Endothelial cell of umbilical vein (primary cell): ENCODE measurements around the gene RGR. TPM values are rescaled to one million over a fixed set of nuclear protein-coding genes. Genes with fewer than 3 reads are reported as not detected.

Source experiments
- BruUV-seq: library from RNA; stranded (reverse); fragments of 400-500 nt; replicated peaks from 2 replicates; lab custom pipeline; 2021; lab: Mats Ljungman, UMichigan
- CTCF ChIA-PET: fragments of 300-600, 350-600 bp; sonication (Branson Sonifier 250); formaldehyde crosslinking; loops from one replicate; lab custom pipeline; 2021; ENCODE audit warnings: antibody characterized with exemption, inconsistent platforms; lab: Charles Lee
- POLR2A ChIA-PET: fragments of 300-600, 350-600 bp; sonication (Branson Sonifier 250); formaldehyde crosslinking; loops from one replicate; lab custom pipeline; 2021; ENCODE audit warnings: antibody characterized with exemption, inconsistent platforms; lab: Charles Lee
- DNase-seq: peaks from one replicate; pipeline ENCODE4 v3.0.0-alpha.2; 2011; ENCODE audit warnings: low read depth, low spot score
- FAIRE-seq: peaks from 2 replicates; lab custom pipeline; 2011; peaks lifted over from hg19 to GRCh38; lab: Jason Lieb, UNC
- H2AFZ ChIP-seq: 2 replicates; pipeline ENCODE4 v1.6.0; 2012; ENCODE audit warnings: low read depth, low read length, control low read depth, inconsistent platforms
- H3K27ac ChIP-seq: 2 replicates; pipeline ENCODE4 v1.5.1; 2011; ENCODE audit warnings: low read depth, mild to moderate bottlenecking, control low read depth, low read length, moderate library complexity; ENCODE audit not compliant: insufficient read depth
- H3K27me3 ChIP-seq, 2 experiments: 2 replicates each; pipeline versions ENCODE4 v1.6.0 to v1.6.1; 2011; ENCODE audit warnings: low read length in 2 of 2, mixed read lengths in 1 of 2; ENCODE audit not compliant: control insufficient read depth in 2 of 2, insufficient read depth in 2 of 2
- H3K36me3 ChIP-seq, 2 experiments: 2 replicates in 1 of 2; 3 replicates in 1 of 2; pipeline ENCODE4 v1.5.1; 2011; ENCODE audit warnings: low read length in 2 of 2, mild to moderate bottlenecking in 1 of 2, moderate library complexity in 1 of 2; ENCODE audit not compliant: control insufficient read depth in 2 of 2, insufficient read depth in 2 of 2; ENCODE audit errors: extremely low read depth in 1 of 2
- H3K4me1 ChIP-seq: 3 replicates; pipeline ENCODE4 v1.5.1; 2011; ENCODE audit warnings: mild to moderate bottlenecking, low read length; ENCODE audit not compliant: control insufficient read depth, insufficient read depth; ENCODE audit errors: extremely low read depth
- H3K4me2 ChIP-seq: 2 replicates; pipeline ENCODE4 v1.6.1; 2011; ENCODE audit warnings: low read length, control low read depth, mixed read lengths; ENCODE audit not compliant: insufficient read depth
- H3K4me3 ChIP-seq, 3 experiments: fragments of 200-600 bp in 1 of 3; sonication (generic), shearing (Covaris generic) in 1 of 3; replicated peaks in 1 of 3; 2 replicates each; pipeline ENCODE4 v1.5.1; 2011 to 2016; ENCODE audit warnings: control low read depth in 3 of 3, low read length in 3 of 3, mild to moderate bottlenecking in 2 of 3, inconsistent platforms in 1 of 3, low read depth in 1 of 3, moderate library complexity in 1 of 3; ENCODE audit not compliant: insufficient read depth in 1 of 3
- H3K79me2 ChIP-seq: 2 replicates; pipeline ENCODE4 v1.6.0; 2012; ENCODE audit warnings: low read length, inconsistent platforms; ENCODE audit not compliant: control insufficient read depth, insufficient read depth
- H3K9ac ChIP-seq: replicated peaks from 2 replicates; pipeline ENCODE3; 2011; ENCODE audit warnings: low read length, control low read depth; ENCODE audit not compliant: insufficient read depth; ENCODE audit errors: extremely low read depth
- H3K9me1 ChIP-seq: replicated peaks from 3 replicates; pipeline ENCODE4 v1.6.0; 2011; ENCODE audit warnings: mild to moderate bottlenecking, low read length; ENCODE audit not compliant: control insufficient read depth, insufficient read depth; ENCODE audit errors: extremely low read depth
- H3K9me3 ChIP-seq: replicated peaks from 2 replicates; pipeline ENCODE4 v1.5.1; 2012; ENCODE audit warnings: low read length, inconsistent platforms; ENCODE audit not compliant: control insufficient read depth, insufficient read depth
- H4K20me1 ChIP-seq: replicated peaks from 2 replicates; pipeline ENCODE3; 2011; ENCODE audit warnings: mild to moderate bottlenecking, low read length; ENCODE audit not compliant: control insufficient read depth, insufficient read depth; ENCODE audit errors: extremely low read depth
- CTCF ChIP-seq, 2 donors: IDR thresholded peaks; 1 replicate in 1 of 2; 2 replicates in 1 of 2; pipeline ENCODE4 v1.5.1; 2011; ENCODE audit warnings: low read length in 2 of 2, mild to moderate bottlenecking in 2 of 2, moderate library complexity in 2 of 2, control low read depth in 1 of 2, inconsistent platforms in 1 of 2, low read depth in 1 of 2; ENCODE audit not compliant: insufficient read depth in 1 of 2; ENCODE audit errors: extremely low read depth in 1 of 2
- EZH2 ChIP-seq: IDR thresholded peaks from 2 replicates; pipeline ENCODE4 v1.6.1; 2012; ENCODE audit warnings: borderline replicate concordance, low read depth, mild to moderate bottlenecking, moderate library complexity, low read length, inconsistent platforms; ENCODE audit not compliant: severe bottlenecking
- FOS ChIP-seq: IDR thresholded peaks from 2 replicates; pipeline ENCODE4 v1.6.1; 2011; ENCODE audit warnings: mild to moderate bottlenecking, low read length, moderate library complexity, borderline replicate concordance; ENCODE audit not compliant: insufficient read depth
- GATA2 ChIP-seq: IDR thresholded peaks from 2 replicates; pipeline ENCODE4 v1.7.0; 2011; ENCODE audit warnings: low read depth, mild to moderate bottlenecking, moderate library complexity, mixed read lengths, low read length; ENCODE audit not compliant: insufficient read length, insufficient read depth
- JUN ChIP-seq: IDR thresholded peaks from 2 replicates; pipeline ENCODE4 v1.6.1; 2011; ENCODE audit warnings: borderline replicate concordance, low read depth; ENCODE audit not compliant: insufficient read length, insufficient read depth
- MAX ChIP-seq: IDR thresholded peaks from 2 replicates; pipeline ENCODE4 v1.6.1; 2011; ENCODE audit not compliant: insufficient read depth, insufficient read length
- MYC ChIP-seq: IDR thresholded peaks from one replicate; pipeline ENCODE4 v1.6.1; 2011; ENCODE audit warnings: mild to moderate bottlenecking, low read depth, low read length
- POLR2A ChIP-seq: IDR thresholded peaks from 2 replicates; pipeline ENCODE4 v1.6.1; 2012; ENCODE audit warnings: low read depth, mild to moderate bottlenecking, control low read depth, low read length
- POLR2AphosphoS5 ChIP-seq: IDR thresholded peaks from 2 replicates; pipeline ENCODE4 v1.6.1; 2012; ENCODE audit warnings: low read depth, mild to moderate bottlenecking, control low read depth, low read length, moderate library complexity; ENCODE audit not compliant: insufficient read depth
- dilution Hi-C: fragments of 300-500 bp; cut with MboI; formaldehyde crosslinking; loops from one replicate; pipeline ENCODE4 v1.15.0; 2019; ENCODE audit warnings: low sequenced_read_pairs; ENCODE audit not compliant: extremely low pct_ligation_motif_present
- intact Hi-C: fragments of 100-400 bp; cut with micrococcal nuclease; formaldehyde crosslinking; loops from one replicate; pipeline ENCODE4 v1.10.0; 2022
- polyA plus RNA-seq, 4 experiments: library from polyadenylated mRNA; depleted of rRNA in 3 of 4; stranded (reverse) in 3 of 4; unstranded in 1 of 4; fragments of >200 nt; gene quantifications; 2 replicates each; pipeline versions ENCODE4 v1.2.1 to v1.2.3, GENCODE V29; 2011 to 2012; ENCODE audit warnings: missing spikeins in 1 of 4
- total RNA-seq: library from RNA; stranded (reverse); gene quantifications from 2 replicates; pipeline ENCODE4 v1.2.3, GENCODE V29; 2021

The RGR gene
- total and polyA plus RNA-seq, 2 donors (not counting 3 experiments of a cell fraction or from before 2014, with no cell fraction given), result not detected

- no peak for FAIRE-seq
- no peak overlapping the region for H3K4me3 ChIP-seq
Observed at GRCh38 chr10:84293574-84294016, 48.7 kb downstream of the RGR start.

GRCh38 chr10:84294766-84295447 is 50.1 kb downstream of the RGR start:
- dilution Hi-C loops (no loop called here), intact Hi-C loops (no loop called here)
- Histone ChIP-seq H3K36me3 (no peaks in the 10 kb centered on the region), H3K27me3 (peaks cover under 1 to 4% of the 10 kb centered on the region in 2 experiments), H3K79me2 (no peaks in the 10 kb centered on the region), H3K4me2 (no peak overlapping the region), H3K4me3 (no peak overlapping the region), H3K9me1 (no peaks in the 10 kb centered on the region), H4K20me1 (no peaks in the 10 kb centered on the region), H3K4me1 (peaks cover 14% of the 10 kb centered on the region), H3K9me3 (no peaks in the 10 kb centered on the region), H3K27ac (peak overlapping the region; percentile 95), H3K9ac (no peak overlapping the region), H2AFZ (no peak overlapping the region)
- no TSS peak for BruUV-seq
- no peak for TF ChIP-seq JUN
- TF ChIP-seq FOS, result no peak
- TF ChIP-seq EZH2, result no peak
- no peak for TF ChIP-seq POLR2A
- no peak for TF ChIP-seq CTCF (IDR thresholded peaks at IDR 0.05; ENCODE audit: extremely low read depth in 1 of 2, insufficient read depth in 1 of 2, low read depth in 1 of 2, low read length in 2 of 2)
- TF ChIP-seq POLR2AphosphoS5, result no peak
- TF ChIP-seq GATA2, result no peak
- TF ChIP-seq MAX, result no peak
- no peak for TF ChIP-seq MYC
- ChIA-PET CTCF (no interaction called here), POLR2A (no interaction called here)
- DNase-seq, result no peak
- FAIRE-seq, result no peak

More at GRCh38 chr10:84293574-84294016, 48.7 kb downstream of the RGR start:
- no TSS peak for BruUV-seq
- no peaks in the 10 kb centered on the region for H3K9me3 ChIP-seq
- TF ChIP-seq MYC, result no peak
- TF ChIP-seq POLR2AphosphoS5, result no peak
- no peak for TF ChIP-seq EZH2
- no peak for TF ChIP-seq GATA2
- TF ChIP-seq JUN, result no peak
- no peak overlapping the region for H3K9ac ChIP-seq
- no peaks in the 10 kb centered on the region for H3K79me2 ChIP-seq
- POLR2A ChIA-PET, result no interaction called here
- CTCF ChIA-PET, result interaction anchor here (0.6 to 1.9 kb wide), 3 partner anchors 26 to 244 kb away, joined by 3 to 12 read pairs (median 3); no protein-coding TSS in a partner anchor
- no peak overlapping the region for H2AFZ ChIP-seq
- no peaks in the 10 kb centered on the region for H3K9me1 ChIP-seq
- peaks cover 14% of the 10 kb centered on the region for H3K4me1 ChIP-seq
- peaks cover 5 to 12% of the 10 kb centered on the region in 2 experiments for H3K27me3 ChIP-seq
- no peak overlapping the region for H3K27ac ChIP-seq
- DNase-seq, result no peak
- H3K4me2 ChIP-seq, result no peak overlapping the region
- dilution Hi-C loops, result no loop called here
- no peaks in the 10 kb centered on the region for H3K36me3 ChIP-seq
- intact Hi-C loops, result no loop called here
- no peaks in the 10 kb centered on the region for H4K20me1 ChIP-seq
